Measurements from ENCODE around the gene ZNF598.

ZNF598 gene

GRCh38 chr16:2003827-2004641 lies 5.6 kb downstream of the ZNF598 start:
- no peak overlapping the region for H3K27ac ChIP-seq (ENCODE audit: low read length)
- H3K4me3 ChIP-seq (ENCODE audit: low read length in 2 of 2): peak overlapping the region in 1 of 2 donors; percentile 35
- H3K9me3 ChIP-seq (ENCODE audit: control insufficient read depth in 2 of 2, low read length in 2 of 2): no peaks in the 10 kb centered on the region
- H3K27me3 ChIP-seq (ENCODE audit: control insufficient read depth in 1 of 2, insufficient read depth in 2 of 2, low read length in 2 of 2): no peaks in the 10 kb centered on the region
- H3K36me3 ChIP-seq (ENCODE audit: control insufficient read depth in 2 of 2, insufficient read depth in 2 of 2, low read length in 2 of 2): peaks cover 16 to 26% of the 10 kb centered on the region in 2 donors
- peaks cover 53% of the 10 kb centered on the region for H3K4me1 ChIP-seq (ENCODE audit: control insufficient read depth, insufficient read depth, low read length)
- H3K9ac ChIP-seq (ENCODE audit: low read length in 2 of 2): peak overlapping the region in 1 of 2 donors; percentile 28

- peaks cover 46% of the 10 kb centered on the region for H3K4me1 ChIP-seq (ENCODE audit: control insufficient read depth, insufficient read depth, low read length)
- H3K9me3 ChIP-seq (ENCODE audit: control insufficient read depth in 2 of 2, low read length in 2 of 2): no peaks in the 10 kb centered on the region
- peaks cover 16 to 27% of the 10 kb centered on the region in 2 donors for H3K36me3 ChIP-seq (ENCODE audit: control insufficient read depth in 2 of 2, insufficient read depth in 2 of 2, low read length in 2 of 2)
- H3K27me3 ChIP-seq (ENCODE audit: control insufficient read depth in 1 of 2, insufficient read depth in 2 of 2, low read length in 2 of 2): no peaks in the 10 kb centered on the region
- H3K9ac ChIP-seq (ENCODE audit: low read length in 2 of 2): no peak overlapping the region
- H3K4me3 ChIP-seq (ENCODE audit: low read length in 2 of 2): no peak overlapping the region
- H3K27ac ChIP-seq (ENCODE audit: low read length): no peak overlapping the region
These were observed 6.3 kb downstream of the ZNF598 start for GRCh38 chr16:2003231-2003826.

- Histone ChIP-seq H3K36me3 (ENCODE audit: control insufficient read depth in 2 of 2, insufficient read depth in 2 of 2, low read length in 2 of 2) (peaks cover 21 to 27% of the 10 kb centered on the region in 2 donors), H3K9ac (ENCODE audit: low read length in 2 of 2) (no peak overlapping the region)
These were observed 7.0 kb downstream of the ZNF598 start for GRCh38 chr16:2002406-2003230.

GRCh38 chr16:2001456-2002355 lies 7.9 kb downstream of the ZNF598 start:
- Histone ChIP-seq H3K4me1 (ENCODE audit: control insufficient read depth, insufficient read depth, low read length) (peaks cover 30% of the 10 kb centered on the region), H3K36me3 (ENCODE audit: control insufficient read depth in 2 of 2, insufficient read depth in 2 of 2, low read length in 2 of 2) (peaks cover 23 to 27% of the 10 kb centered on the region in 2 donors), H3K27me3 (ENCODE audit: control insufficient read depth in 1 of 2, insufficient read depth in 2 of 2, low read length in 2 of 2) (no peaks in the 10 kb centered on the region), H3K4me3 (ENCODE audit: low read length in 2 of 2) (no peak overlapping the region), H3K27ac (ENCODE audit: low read length) (no peak overlapping the region), H3K9me3 (ENCODE audit: control insufficient read depth in 2 of 2, low read length in 2 of 2) (no peaks in the 10 kb centered on the region), H3K9ac (ENCODE audit: low read length in 2 of 2) (no peak overlapping the region)

More at GRCh38 chr16:2002406-2003230, 7.0 kb downstream of the ZNF598 start:
- Histone ChIP-seq H3K27me3 (ENCODE audit: control insufficient read depth in 1 of 2, insufficient read depth in 2 of 2, low read length in 2 of 2) (no peaks in the 10 kb centered on the region), H3K4me1 (ENCODE audit: control insufficient read depth, insufficient read depth, low read length) (peaks cover 39% of the 10 kb centered on the region), H3K9me3 (ENCODE audit: control insufficient read depth in 2 of 2, low read length in 2 of 2) (no peaks in the 10 kb centered on the region), H3K27ac (ENCODE audit: low read length) (no peak overlapping the region), H3K4me3 (ENCODE audit: low read length in 2 of 2) (no peak overlapping the region)

- H3K36me3 ChIP-seq (ENCODE audit: control insufficient read depth in 2 of 2, insufficient read depth in 2 of 2, low read length in 2 of 2): peaks cover 23 to 27% of the 10 kb centered on the region in 2 donors
These were observed 8.6 kb downstream of the ZNF598 start for GRCh38 chr16:2001035-2001434.

GRCh38 chr16:1999866-2000514 lies 9.6 kb downstream of the ZNF598 start:
- H3K9me3 ChIP-seq (ENCODE audit: control insufficient read depth in 2 of 2, low read length in 2 of 2): no peaks in the 10 kb centered on the region
- peaks cover 23 to 27% of the 10 kb centered on the region in 2 donors for H3K36me3 ChIP-seq (ENCODE audit: control insufficient read depth in 2 of 2, insufficient read depth in 2 of 2, low read length in 2 of 2)
- H3K4me3 ChIP-seq (ENCODE audit: low read length in 2 of 2): no peak overlapping the region
- no peak overlapping the region for H3K9ac ChIP-seq (ENCODE audit: low read length in 2 of 2)
- H3K4me1 ChIP-seq (ENCODE audit: control insufficient read depth, insufficient read depth, low read length): peaks cover 18% of the 10 kb centered on the region
- no peaks in the 10 kb centered on the region for H3K27me3 ChIP-seq (ENCODE audit: control insufficient read depth in 1 of 2, insufficient read depth in 2 of 2, low read length in 2 of 2)
- H3K27ac ChIP-seq (ENCODE audit: low read length): no peak overlapping the region

More at GRCh38 chr16:2001035-2001434, 8.6 kb downstream of the ZNF598 start:
- H3K4me1 ChIP-seq (ENCODE audit: control insufficient read depth, insufficient read depth, low read length): peaks cover 27% of the 10 kb centered on the region
- no peak overlapping the region for H3K27ac ChIP-seq (ENCODE audit: low read length)
- H3K27me3 ChIP-seq (ENCODE audit: control insufficient read depth in 1 of 2, insufficient read depth in 2 of 2, low read length in 2 of 2): no peaks in the 10 kb centered on the region
- no peak overlapping the region for H3K9ac ChIP-seq (ENCODE audit: low read length in 2 of 2)
- H3K4me3 ChIP-seq (ENCODE audit: low read length in 2 of 2): no peak overlapping the region
- no peaks in the 10 kb centered on the region for H3K9me3 ChIP-seq (ENCODE audit: control insufficient read depth in 2 of 2, low read length in 2 of 2)

- Histone ChIP-seq H3K36me3 (ENCODE audit: control insufficient read depth in 2 of 2, insufficient read depth in 2 of 2, low read length in 2 of 2) (peaks cover 23 to 27% of the 10 kb centered on the region in 2 donors), H3K4me1 (ENCODE audit: control insufficient read depth, insufficient read depth, low read length) (peaks cover 9% of the 10 kb centered on the region), H3K4me3 (ENCODE audit: low read length in 2 of 2) (no peak overlapping the region), H3K27ac (ENCODE audit: low read length) (no peak overlapping the region), H3K9ac (ENCODE audit: low read length in 2 of 2) (no peak overlapping the region), H3K9me3 (ENCODE audit: control insufficient read depth in 2 of 2, low read length in 2 of 2) (no peaks in the 10 kb centered on the region), H3K27me3 (ENCODE audit: control insufficient read depth in 1 of 2, insufficient read depth in 2 of 2, low read length in 2 of 2) (no peaks in the 10 kb centered on the region)
These were observed 10.5 kb downstream of the ZNF598 start for GRCh38 chr16:1998852-1999801.

GRCh38 chr16:1998360-1998835 lies 11.2 kb downstream of the ZNF598 start:
- Histone ChIP-seq H3K4me1 (ENCODE audit: control insufficient read depth, insufficient read depth, low read length) (peaks cover 2% of the 10 kb centered on the region), H3K9ac (ENCODE audit: low read length in 2 of 2) (no peak overlapping the region), H3K27ac (ENCODE audit: low read length) (no peak overlapping the region), H3K4me3 (ENCODE audit: low read length in 2 of 2) (no peak overlapping the region), H3K36me3 (ENCODE audit: control insufficient read depth in 2 of 2, insufficient read depth in 2 of 2, low read length in 2 of 2) (peaks cover 23 to 27% of the 10 kb centered on the region in 2 donors), H3K9me3 (ENCODE audit: control insufficient read depth in 2 of 2, low read length in 2 of 2) (no peaks in the 10 kb centered on the region), H3K27me3 (ENCODE audit: control insufficient read depth in 1 of 2, insufficient read depth in 2 of 2, low read length in 2 of 2) (no peaks in the 10 kb centered on the region)

All from stomach smooth muscle (tissue), 2 donors.